GM12878 (cell line): Measurements from ENCODE around the gene SMC3. TPM values are rescaled to one million over a fixed set of nuclear protein-coding genes. Genes with fewer than 3 reads are reported as not detected.
A peak's percentile ranks its signal among the peaks of the same experiment; 100 is the strongest.

Experiments
- CBX5 ChIP-seq: sonication (generic); IDR thresholded peaks from 2 replicates; pipeline ENCODE4 v1.6.1; 2016; ENCODE audit warnings: low read depth, moderate library complexity, mild to moderate bottlenecking, inconsistent platforms
- CHD4 ChIP-seq: fragments of 200-600 bp; sonication (generic); IDR thresholded peaks from 2 replicates; pipeline ENCODE4 v1.6.1; 2016; ENCODE audit warnings: mild to moderate bottlenecking
- HDAC6 ChIP-seq: fragments of 200-600 bp; sonication (generic); IDR thresholded peaks from one replicate; pipeline ENCODE4 v1.8.0; 2017; ENCODE audit warnings: antibody characterized with exemption; ENCODE audit not compliant: unreplicated experiment
- JUNB ChIP-seq: IDR thresholded peaks from 2 replicates; pipeline ENCODE4 v1.6.1; 2016; ENCODE audit warnings: antibody characterized with exemption, mild to moderate bottlenecking
- MTA2 ChIP-seq: fragments of 450-650 bp; IDR thresholded peaks from 2 replicates; pipeline ENCODE4 v1.6.1; 2016; ENCODE audit warnings: low read depth, mild to moderate bottlenecking, moderate library complexity
- POLR2AphosphoS2 ChIP-seq: IDR thresholded peaks from 2 replicates; pipeline ENCODE4 v1.6.1; 2011; ENCODE audit warnings: low read depth, mild to moderate bottlenecking, low read length, improper control_type of control experiment, moderate library complexity
- RB1 ChIP-seq: fragments of 450-650 bp; formaldehyde crosslinking; IDR thresholded peaks from 2 replicates; pipeline ENCODE4 v1.6.1; 2017; ENCODE audit warnings: mild to moderate bottlenecking, borderline replicate concordance
- TCF7 ChIP-seq: IDR thresholded peaks from 2 replicates; pipeline ENCODE4 v1.6.1; 2014; ENCODE audit warnings: antibody characterized with exemption, borderline replicate concordance
- ZBTB11 ChIP-seq: fragments of 450-650 bp; formaldehyde crosslinking; IDR thresholded peaks from 2 replicates; pipeline ENCODE4 v1.5.0; 2022; ENCODE audit warnings: mild to moderate bottlenecking, missing genetic modification characterization
- ZBTB33 ChIP-seq: fragments of 450-650 bp; IDR thresholded peaks from 2 replicates; pipeline ENCODE4 v1.6.1; 2017; ENCODE audit warnings: mild to moderate bottlenecking
- polyA plus RNA-seq, 11 experiments: library from polyadenylated mRNA; depleted of rRNA in 4 of 11; unstranded in 6 of 11; stranded (reverse) in 5 of 11; fragments of >200 nt; fragmentation: Nextera tagmentation in 4 of 11; fragmentation: Illumina TruSeq in 1 of 11; extraction: Ambion mirVana in 4 of 11; extraction: Trizol in 1 of 11; gene quantifications; 1 replicate in 1 of 11; 2 replicates in 10 of 11; pipeline versions ENCODE4 v1.2.1 to v1.2.3, GENCODE V29; 2011 to 2016; ENCODE audit warnings: inconsistent platforms in 2 of 11, missing spikeins in 2 of 11, low read depth in 1 of 11
- total RNA-seq, 4 experiments: library from RNA; depleted of rRNA in 3 of 4; stranded (reverse); fragments of >200 nt in 3 of 4; fragmentation: Illumina TruSeq in 1 of 4; extraction: Trizol in 1 of 4; gene quantifications; 2 replicates each; pipeline versions ENCODE4 v1.2.1 to v1.2.3, GENCODE V29; 2013 to 2021

The SMC3 gene
- total and polyA plus RNA-seq, 10 of the 15 experiments (the other 5 are each of a cell fraction or from before 2014, with no cell fraction given), result 30.4 to 123 (median 48.3) TPM

- peak; percentile 14; the same call in 1 of the 2 replicates for TF ChIP-seq ZBTB33
- TF ChIP-seq CHD4, result no peak
- TF ChIP-seq ZBTB11 (CRISPR knock-in tag), result no peak
- peak; percentile 45; the same call in 1 of the 2 replicates for TF ChIP-seq MTA2
- TF ChIP-seq TCF7, result no peak
- TF ChIP-seq HDAC6, result no peak
- peak; percentile 96 for TF ChIP-seq RB1
- no peak for TF ChIP-seq CBX5
- peak; percentile 16; the same call in 1 of the 2 replicates for TF ChIP-seq POLR2AphosphoS2
- no peak for TF ChIP-seq JUNB
Observed at GRCh38 chr10:110567201-110568054, at the start of gene SMC3 (continued).
